Keratinocyte (primary cell): ENCODE results near the gene NUDT3.

Source experiments
- CTCF ChIP-seq, 3 experiments: IDR thresholded peaks in 1 of 3; conservative IDR thresholded peaks in 1 of 3; optimal IDR thresholded peaks in 1 of 3; 2 replicates in 2 of 3; 3 replicates in 1 of 3; pipeline versions ENCODE3 to v1.5.1; 2011; ENCODE audit warnings: low read length in 3 of 3, mild to moderate bottlenecking in 3 of 3, moderate library complexity in 2 of 3, control low read depth in 1 of 3, inconsistent platforms in 1 of 3; ENCODE audit not compliant: insufficient read depth in 2 of 3; ENCODE audit errors: extremely low read depth in 1 of 3
- EZH2 ChIP-seq: IDR thresholded peaks from one replicate; pipeline ENCODE4 v1.6.1; 2012; ENCODE audit warnings: inconsistent platforms, mild to moderate bottlenecking, low read length, moderate library complexity

- TF ChIP-seq CTCF (optimal IDR thresholded peaks at IDR 0.05 in 1 of 3, IDR thresholded peaks at IDR 0.05 in 1 of 3, conservative IDR thresholded peaks at IDR 0.05 in 1 of 3; ENCODE audit: extremely low read depth in 1 of 3, insufficient read depth in 2 of 3, low read length in 3 of 3), result no peak
- TF ChIP-seq EZH2, result no peak
Observed at GRCh38 chr6:34416877-34417371, 24.5 kb upstream of the NUDT3 start.
